Measurements from ENCODE around the gene CLTC.

CLTC gene

GRCh38 chr17:59730268-59730834 lies 110.7 kb downstream of the CLTC start:
- DNase-seq = no peak

GRCh38 chr17:59733697-59734096 lies 114.0 kb downstream of the CLTC start:
- no peak for DNase-seq

DNA sequence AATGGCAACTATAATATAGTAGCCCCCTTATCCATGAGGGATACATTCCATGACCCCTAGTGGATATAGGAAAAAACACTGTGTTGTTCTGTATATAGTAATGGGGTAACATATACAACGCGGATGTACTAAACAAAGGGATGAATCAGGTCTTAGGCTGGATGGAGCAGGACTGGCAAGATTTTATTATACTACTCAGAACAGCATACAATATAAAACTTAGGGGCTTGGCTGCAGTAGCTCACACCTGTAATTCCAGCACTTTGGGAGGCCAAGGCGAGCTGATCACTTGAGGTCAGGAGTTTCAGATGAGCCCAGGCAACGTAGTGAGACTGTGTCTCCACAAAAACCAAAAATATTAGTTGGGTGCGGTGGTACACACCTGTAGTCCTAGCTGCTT lies 114.5 kb downstream of the CLTC start:
- no peak for DNase-seq

- no peak for DNase-seq
Observed at GRCh38 chr17:59737324-59737723, 117.6 kb downstream of the CLTC start.

DNA sequence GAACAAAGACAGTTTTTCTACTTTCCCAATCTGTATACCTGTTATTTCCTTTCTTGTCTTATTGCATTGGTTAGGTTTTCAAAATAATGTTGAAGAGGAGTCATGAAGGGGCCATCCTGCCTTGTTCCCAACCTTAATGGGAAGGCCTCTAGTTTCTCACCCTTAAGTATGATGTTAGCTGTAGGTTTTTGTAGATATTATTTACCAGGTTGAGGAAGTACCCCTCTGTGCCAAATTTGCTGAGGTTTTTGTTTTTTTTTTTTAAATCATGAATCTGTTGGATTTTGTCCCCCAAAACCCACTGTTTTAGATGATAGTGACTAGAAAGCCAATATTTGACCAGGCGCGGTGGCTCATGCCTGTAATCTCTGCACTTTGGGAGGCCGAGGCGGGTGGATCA lies 124.1 kb downstream of the CLTC start:
- DNase-seq = no peak

GRCh38 chr17:59745040-59745439 lies 125.3 kb downstream of the CLTC start:
- no peak for DNase-seq
